GM23338 (cell line): ENCODE results near the gene SH3TC1. TPM values are rescaled to one million over a fixed set of nuclear protein-coding genes. Genes with fewer than 3 reads are reported as not detected.

Experiments used
- CREB1 ChIP-seq: fragments of 250-450 bp; sonication (Bioruptor Pico); IDR thresholded peaks from 2 replicates; pipeline ENCODE4 v1.5.0; 2020; ENCODE audit warnings: low read depth, mild to moderate bottlenecking, moderate library complexity
- CTCF ChIP-seq, 2 experiments: fragments of 200-600 bp in 1 of 2; sonication (generic) in 1 of 2; conservative IDR thresholded peaks; 2 replicates each; pipeline versions ENCODE4 v1.5.1 to v1.6.1; 2016 to 2017; ENCODE audit warnings: antibody characterized with exemption in 2 of 2, low read depth in 2 of 2, mild to moderate bottlenecking in 2 of 2, moderate library complexity in 1 of 2
- ETS1 ChIP-seq: IDR thresholded peaks from 2 replicates; pipeline ENCODE4 v1.6.1; 2016; ENCODE audit warnings: antibody characterized with exemption
- EZH2 ChIP-seq: fragments of 200-600 bp; sonication (generic); IDR thresholded peaks from one replicate; pipeline ENCODE4 v1.8.0; 2017; ENCODE audit warnings: antibody characterized with exemption, mild to moderate bottlenecking, low read depth; ENCODE audit not compliant: unreplicated experiment
- EZH2phosphoT487 ChIP-seq: fragments of 200-600 bp; sonication (generic); IDR thresholded peaks from one replicate; pipeline ENCODE4 v1.8.1; 2018; ENCODE audit warnings: antibody characterized with exemption; ENCODE audit not compliant: unreplicated experiment
- ZNF114 ChIP-seq: fragments of 250-450 bp; sonication (Bioruptor Pico); IDR thresholded peaks from 2 replicates; pipeline ENCODE4 v1.5.0; 2020; ENCODE audit warnings: mild to moderate bottlenecking, moderate library complexity
- ZNF462 ChIP-seq: fragments of 250-450 bp; sonication (Bioruptor Pico); IDR thresholded peaks from 2 replicates; pipeline ENCODE4 v1.5.0; 2020; ENCODE audit warnings: mild to moderate bottlenecking, moderate library complexity
- polyA plus RNA-seq: library from polyadenylated mRNA; unstranded; fragments of >200 nt; fragmentation: Nextera tagmentation; extraction: Ambion mirVana; gene quantifications from 2 replicates; pipeline ENCODE4 v1.2.1, GENCODE V29; 2016
- total RNA-seq: library from RNA; depleted of rRNA; stranded (reverse); fragments of >200 nt; shearing (Covaris generic); gene quantifications from 2 replicates; pipeline ENCODE4 v1.2.3, GENCODE V29; 2014

SH3TC1 gene
- total and polyA plus RNA-seq, 2 experiments from 2014 or later = 0.07 TPM; not detected in 1

- TF ChIP-seq ZNF462 (CRISPR knock-in tag) (no peak), ETS1 (no peak), CTCF (conservative IDR thresholded peaks at IDR 0.05; ENCODE audit: low read depth in 2 of 2) (no peak), EZH2phosphoT487 (no peak), EZH2 (no peak), ZNF114 (CRISPR knock-in tag) (no peak), CREB1 (no peak)
These were observed 7.8 kb upstream of the SH3TC1 start (continued) for GRCh38 chr4:8191136-8191747.
